Right renal cortex interstitium (tissue), 3 donors: ENCODE results near the gene DNER. TPM values are rescaled to one million over a fixed set of nuclear protein-coding genes. Genes with fewer than 3 reads are reported as not detected.
"Not testable (repeated sequence)": the region's sequence is repeated elsewhere in the genome, so short reads cannot be mapped to it uniquely, and the experiment has no call there.

ENCODE experiments used
- DNase-seq, 3 donors: peaks; one replicate each; pipeline ENCODE4 v3.0.0-alpha.2; 2013; ENCODE audit warnings: low read depth in 3 of 3, low spot score in 2 of 3
- polyA plus RNA-seq, 3 donors: library from polyadenylated mRNA; unstranded; fragments of 120-200 nt; gene quantifications; one replicate each; pipeline ENCODE4 v1.2.1, GENCODE V29; 2013; ENCODE audit not compliant: insufficient read length in 3 of 3

DNER gene
- polyA plus RNA-seq, 3 donors = 66.7 to 67.9 (median 67.7) TPM

- DNase-seq = no peak
Observed at GRCh38 chr2:229627728-229628127, 86.6 kb downstream of the DNER start.

- DNase-seq = no peak
Observed at GRCh38 chr2:229622495-229623355, 91.6 kb downstream of the DNER start.

GRCh38 chr2:229620759-229621158 is 93.6 kb downstream of the DNER start:
- DNase-seq = no peak

DNA sequence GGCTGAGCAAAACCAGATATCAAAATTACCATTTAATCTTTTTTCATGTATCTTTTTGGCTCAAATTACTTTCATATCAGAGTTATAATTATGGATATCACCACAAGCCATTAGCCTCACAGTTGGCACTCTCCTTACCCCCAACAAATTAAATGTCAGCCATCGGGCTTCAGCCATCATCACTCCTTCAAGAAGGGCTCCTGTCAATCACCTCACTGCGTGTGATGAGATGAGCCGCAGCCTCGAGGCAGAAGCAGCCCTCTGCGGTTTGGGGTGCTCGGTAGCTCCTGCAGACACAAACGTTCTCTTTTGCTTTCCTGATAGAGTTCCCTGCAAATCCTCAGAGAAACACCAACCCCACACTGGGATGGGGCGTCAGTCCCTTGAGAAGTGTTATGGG is 94.1 kb downstream of the DNER start:
- DNase-seq = no peak

- no peak for DNase-seq
Observed at GRCh38 chr2:229616433-229616832, 97.9 kb downstream of the DNER start.

DNA sequence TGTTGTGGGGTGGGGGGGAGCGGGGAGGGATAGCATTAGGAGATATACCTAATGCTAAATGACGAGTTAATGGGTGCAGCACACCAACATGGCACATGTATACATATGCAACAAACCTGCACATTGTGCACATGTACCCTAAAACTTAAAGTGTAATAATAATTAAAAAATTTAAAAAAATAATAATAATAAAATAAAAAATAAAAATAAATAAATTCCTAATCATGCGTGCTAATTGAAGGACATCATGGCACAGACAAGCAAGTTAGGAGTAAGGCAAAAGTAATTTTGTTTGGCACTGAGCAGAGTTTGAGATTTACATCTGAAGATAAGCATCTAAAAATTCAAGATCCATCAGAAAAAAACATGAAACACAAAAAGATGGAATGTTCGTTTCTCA is 100.3 kb downstream of the DNER start:
- not testable (repeated sequence) for DNase-seq

DNA sequence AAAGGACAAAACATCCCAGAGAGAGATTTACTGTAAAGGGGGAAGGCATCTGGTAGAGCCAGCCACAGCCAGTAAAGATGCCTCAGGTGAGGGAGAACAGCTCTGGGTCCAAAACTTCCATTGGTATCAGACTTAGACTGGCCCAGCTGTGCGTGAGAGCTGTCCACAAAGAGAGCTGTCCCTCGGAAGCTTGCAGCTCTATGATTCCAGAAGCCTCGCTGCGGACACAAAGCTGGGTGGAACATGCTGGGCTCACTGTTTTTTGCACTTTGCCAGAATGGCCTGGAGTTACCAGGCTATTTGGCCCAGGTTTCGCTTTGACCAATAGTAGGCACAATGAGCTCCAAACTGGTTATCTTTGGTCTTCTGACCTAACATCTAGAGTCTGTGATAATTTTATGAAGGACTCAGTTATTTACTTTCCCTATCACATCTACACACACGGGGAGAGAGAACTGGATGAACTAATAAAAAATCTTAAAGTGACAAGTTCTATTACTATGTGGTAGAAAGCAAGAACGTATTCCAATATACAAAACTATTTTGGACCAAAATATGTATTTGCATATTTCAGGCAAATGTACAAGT is 101.9 kb downstream of the DNER start:
- no peak for DNase-seq

GRCh38 chr2:229611360-229611759 is 103.0 kb downstream of the DNER start:
- DNase-seq = no peak

DNA sequence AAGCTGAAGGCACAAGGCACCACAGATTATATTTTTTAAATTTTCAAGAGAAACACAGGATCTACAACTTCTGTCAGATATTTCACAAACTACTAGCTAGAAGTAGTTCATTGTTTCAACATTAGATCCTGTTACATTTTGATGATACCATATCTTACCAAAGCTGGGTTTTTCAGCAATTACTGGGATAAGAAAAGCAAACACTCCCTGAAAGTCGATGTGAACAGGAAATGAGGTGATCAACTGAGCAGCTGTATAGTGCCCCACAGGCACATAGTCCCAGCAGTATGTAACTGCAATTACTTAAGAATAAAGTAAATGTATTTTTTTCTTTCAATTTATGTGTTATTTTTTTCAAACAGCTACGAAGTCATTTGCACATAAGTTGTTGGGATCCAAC is 103.5 kb downstream of the DNER start:
- DNase-seq = no peak

GRCh38 chr2:229610333-229610732 is 104.0 kb downstream of the DNER start:
- no peak for DNase-seq

DNA sequence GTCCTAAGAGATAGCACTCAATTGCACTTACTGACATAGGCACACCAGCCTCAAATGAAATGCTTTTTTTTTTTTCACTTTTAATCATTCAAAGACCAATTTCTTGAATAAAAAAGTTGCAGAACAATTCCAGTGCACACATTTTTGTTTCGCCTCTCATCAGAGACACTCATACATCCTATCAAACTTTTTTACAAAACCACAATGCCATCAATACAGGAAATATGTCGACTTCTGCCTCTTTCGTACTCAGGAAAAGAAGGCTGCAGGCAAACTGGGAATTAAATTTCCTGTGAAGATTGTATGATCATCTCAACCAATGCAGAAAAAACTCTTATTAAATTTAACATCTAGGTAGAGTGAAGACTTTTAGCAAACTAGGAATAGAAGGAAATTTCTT is 112.4 kb downstream of the DNER start:
- DNase-seq = no peak

- DNase-seq = no peak
Observed at GRCh38 chr2:229601396-229601795, 113.0 kb downstream of the DNER start.

DNA sequence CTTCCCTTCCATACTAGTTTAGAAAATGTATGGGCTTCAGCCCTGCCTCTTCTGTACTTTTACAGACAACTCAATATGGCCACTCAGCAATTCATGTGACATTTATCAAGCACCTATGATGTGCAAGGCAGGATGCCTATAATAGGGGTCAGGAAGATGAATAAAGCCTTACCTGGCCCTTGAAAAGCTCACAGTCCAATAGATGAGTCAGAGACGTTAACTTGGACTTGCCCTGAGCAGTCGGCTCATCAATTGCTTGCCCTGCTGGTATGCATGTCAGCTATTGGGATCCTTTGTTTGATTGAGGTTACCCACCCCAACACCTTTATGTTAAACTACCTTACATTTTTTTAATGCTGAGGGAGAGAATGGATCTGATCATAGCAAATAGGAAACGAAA is 116.1 kb downstream of the DNER start:
- DNase-seq = no peak

GRCh38 chr2:229596796-229597195 is 117.6 kb downstream of the DNER start:
- no peak for DNase-seq

DNA sequence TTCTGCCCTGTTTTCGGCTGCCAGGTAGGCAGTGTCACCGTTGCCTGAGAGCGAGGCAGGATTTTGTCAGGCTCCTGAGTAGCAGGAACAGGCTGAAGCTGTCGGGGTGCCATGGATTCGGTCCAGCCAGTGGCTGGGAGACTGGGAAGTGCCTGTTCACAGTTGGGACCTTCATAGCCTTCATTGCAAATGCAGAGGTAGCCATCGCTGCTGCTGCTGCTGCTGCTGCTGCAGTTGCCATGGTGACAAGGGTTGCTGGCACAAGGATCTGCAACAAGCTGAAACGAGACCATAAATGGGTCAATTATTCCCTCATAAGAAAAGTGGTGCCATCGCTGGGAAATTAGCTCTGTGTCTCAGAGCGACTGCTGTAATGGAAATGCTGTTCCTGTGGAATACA is 122.7 kb downstream of the DNER start:
- DNase-seq = no peak

DNA sequence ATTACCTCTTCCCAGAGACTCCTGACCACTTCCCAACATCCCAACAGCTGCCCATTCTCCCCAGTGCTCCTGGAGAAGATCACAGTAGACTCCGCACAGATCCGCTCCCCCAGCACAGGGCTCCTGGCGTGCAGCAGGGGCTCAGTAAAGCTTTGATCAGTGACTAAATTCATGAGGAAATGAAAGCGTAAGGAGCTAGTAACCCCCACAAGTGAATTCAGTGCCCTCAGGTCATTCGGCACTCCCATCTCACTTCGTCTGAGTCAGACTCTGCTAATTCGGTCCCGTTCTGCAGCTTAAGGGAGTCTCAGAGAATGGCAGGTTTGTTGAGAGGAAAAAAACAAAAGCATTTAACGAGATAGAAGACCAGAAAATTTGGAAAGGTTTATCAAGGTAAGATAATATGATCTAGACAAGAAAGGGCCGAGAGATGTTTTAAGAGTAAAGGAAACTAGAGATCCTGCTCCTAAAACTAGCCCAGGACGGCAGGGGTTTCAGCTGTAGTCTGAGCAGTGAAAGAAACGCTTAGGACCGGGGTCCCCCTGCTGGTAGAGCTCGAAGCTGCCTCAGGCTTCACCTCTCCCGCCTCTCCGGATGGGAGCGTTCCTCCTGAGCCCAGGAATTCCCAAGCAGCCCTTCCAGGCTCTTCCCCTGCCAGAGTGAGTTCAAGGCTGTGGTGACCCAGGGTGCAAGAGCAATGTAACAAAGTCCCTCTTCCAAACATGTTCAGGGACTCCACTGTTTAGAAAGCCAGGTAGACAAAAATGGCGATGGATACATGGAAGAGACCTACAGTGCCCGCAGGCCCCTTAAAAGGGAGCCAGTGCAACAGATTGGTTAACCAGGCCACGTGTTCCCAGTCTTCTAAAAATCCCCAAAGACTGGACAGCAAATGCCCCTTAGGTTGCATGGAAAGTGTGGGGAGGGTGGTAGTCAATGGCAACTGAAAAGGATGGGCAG is 127.3 kb downstream of the DNER start:
- peak; percentile 43 to 63 (median 60) for DNase-seq

- no peak for DNase-seq
Observed at GRCh38 chr2:229586012-229586411, 128.3 kb downstream of the DNER start.

- no peak for DNase-seq
Observed at GRCh38 chr2:229582151-229582550, 132.2 kb downstream of the DNER start.

DNA sequence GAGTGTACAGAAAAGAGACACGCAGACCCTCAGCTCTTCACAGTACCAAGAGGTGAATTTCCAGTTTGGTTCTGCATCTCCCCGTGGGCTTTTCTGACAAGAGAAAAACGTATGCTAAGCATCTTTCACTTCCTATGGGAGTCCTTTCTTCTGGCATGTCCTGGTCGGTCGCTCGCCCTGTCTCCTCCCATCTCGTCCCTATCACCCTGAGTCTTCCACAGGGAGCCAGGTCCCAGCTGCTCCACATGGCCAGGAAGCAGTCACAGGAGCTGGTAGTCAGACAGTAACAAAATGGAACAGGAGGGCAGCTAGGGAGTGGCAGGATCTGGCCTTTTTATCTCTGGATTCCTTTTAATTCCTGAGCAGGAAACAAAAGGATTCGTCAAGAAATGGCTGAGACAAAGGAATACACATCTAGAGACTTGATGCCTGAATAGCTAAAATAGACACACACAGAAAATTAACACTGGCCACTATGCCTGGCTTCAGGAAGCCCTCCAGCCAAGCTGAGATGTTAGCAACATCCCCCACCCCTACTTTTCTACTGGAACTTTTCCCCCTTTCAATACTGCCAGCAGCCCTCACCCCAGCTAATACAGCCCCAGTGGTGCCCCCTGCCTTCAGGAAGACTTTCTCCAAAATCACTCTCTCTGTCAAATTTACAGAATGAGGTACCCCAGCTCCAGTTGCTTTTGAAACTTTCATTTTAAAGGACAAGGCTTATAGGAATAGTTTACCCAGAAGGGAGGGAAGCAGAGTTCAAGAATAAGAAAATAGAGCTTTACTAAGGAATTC is 136.1 kb downstream of the DNER start:
- no peak for DNase-seq

DNA sequence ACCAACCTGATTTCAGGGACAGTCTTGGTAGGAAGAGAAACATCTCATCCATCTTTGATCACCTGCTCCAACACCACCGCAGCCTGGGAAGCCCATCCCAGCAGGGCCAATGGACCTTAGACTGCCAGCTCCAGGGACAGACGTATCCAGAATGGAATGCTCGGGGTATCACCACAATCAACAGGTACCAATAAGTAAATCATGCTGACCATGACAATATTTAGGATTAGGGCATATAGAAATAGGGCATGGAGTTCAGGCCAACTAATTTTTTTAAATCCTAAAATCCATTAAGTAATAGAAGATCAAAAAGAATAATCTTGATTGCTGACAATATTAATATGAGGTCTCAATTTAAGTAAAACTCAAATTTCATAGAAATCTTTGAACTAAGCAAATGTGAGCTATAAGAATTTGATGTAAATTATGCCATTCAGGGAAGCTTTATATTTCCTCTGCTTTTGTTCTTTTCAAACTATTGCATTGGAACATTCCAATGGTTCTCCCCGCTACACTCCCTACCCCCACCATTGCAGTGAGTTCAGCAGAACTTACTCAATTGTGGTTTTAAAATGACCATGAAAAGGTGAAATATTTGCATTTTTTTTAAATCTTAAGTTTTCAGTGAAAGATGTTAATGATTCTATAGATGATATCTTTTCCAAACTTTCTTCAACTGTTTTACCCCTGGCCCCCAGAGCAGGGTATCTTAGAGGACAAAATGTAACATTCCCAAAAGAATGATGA is 138.6 kb downstream of the DNER start:
- DNase-seq = no peak
